OCI-LY1 (cell line): Measurements from ENCODE around the gene CTNNA3.

Experiments used
- H2AFZ ChIP-seq: fragments of 200-600 bp; sonication (generic), shearing (Covaris generic); 2 replicates; pipeline ENCODE4 v1.6.0; 2014; ENCODE audit warnings: antibody characterized with exemption, mild to moderate bottlenecking, low read length
- H3F3A ChIP-seq: fragments of 200-600 bp; sonication (generic), shearing (Covaris generic); 2 replicates; pipeline ENCODE4 v1.6.0; 2014; ENCODE audit warnings: mild to moderate bottlenecking, antibody characterized with exemption, low read length, moderate library complexity; ENCODE audit not compliant: insufficient read depth
- H3K27ac ChIP-seq: fragments of 200-600 bp; sonication (generic); 2 replicates; pipeline ENCODE4 v1.5.1; 2014; ENCODE audit warnings: low read length, mixed run types, mild to moderate bottlenecking, low read depth; ENCODE audit not compliant: poor library complexity, severe bottlenecking
- H3K27me3 ChIP-seq: fragments of 200-600 bp; sonication (generic); 2 replicates; pipeline ENCODE4 v1.6.0; 2014; ENCODE audit warnings: antibody characterized with exemption, mild to moderate bottlenecking, low read length, moderate library complexity; ENCODE audit not compliant: insufficient read depth
- H3K36me3 ChIP-seq: fragments of 200-600 bp; sonication (generic); 2 replicates; pipeline ENCODE4 v1.6.1; 2014; ENCODE audit warnings: mild to moderate bottlenecking, antibody characterized with exemption, low read length, moderate library complexity, mixed read lengths; ENCODE audit not compliant: insufficient read depth
- H3K4me1 ChIP-seq: fragments of 200-600 bp; sonication (generic); 2 replicates; pipeline ENCODE4 v1.5.1; 2014; ENCODE audit warnings: mild to moderate bottlenecking, low read length, moderate library complexity; ENCODE audit not compliant: insufficient read depth, severe bottlenecking
- H3K4me2 ChIP-seq: fragments of 200-600 bp; sonication (generic), shearing (Covaris generic); 2 replicates; pipeline ENCODE4 v1.6.1; 2014; ENCODE audit warnings: low read length
- H3K4me3 ChIP-seq: fragments of 200-600 bp; sonication (generic); 2 replicates; pipeline ENCODE4 v1.5.1; 2014; ENCODE audit warnings: low read length, low read depth, mild to moderate bottlenecking, mixed read lengths; ENCODE audit not compliant: poor library complexity, severe bottlenecking
- H3K79me2 ChIP-seq: fragments of 200-600 bp; shearing (Covaris generic); 2 replicates; pipeline ENCODE4 v1.6.1; 2016; ENCODE audit warnings: mixed run types, low read length, mixed read lengths; ENCODE audit not compliant: insufficient read depth
- H3K9ac ChIP-seq: fragments of 200-600 bp; sonication (generic), shearing (Covaris generic); 2 replicates; pipeline ENCODE4 v1.6.1; 2014; ENCODE audit warnings: mild to moderate bottlenecking, low read length, mixed read lengths
- H3K9me2 ChIP-seq: fragments of 200-600 bp; sonication (generic), shearing (Covaris generic); 2 replicates; pipeline ENCODE4 v1.6.1; 2014; ENCODE audit warnings: low read depth, mild to moderate bottlenecking, low read length, mixed read lengths
- H3K9me3 ChIP-seq: fragments of 200-600 bp; shearing (Covaris generic); 2 replicates; pipeline ENCODE4 v1.6.1; 2014; ENCODE audit warnings: low read length, mixed read lengths
- H4K20me1 ChIP-seq: fragments of 200-600 bp; sonication (generic), shearing (Covaris generic); 2 replicates; pipeline ENCODE4 v1.6.0; 2016; ENCODE audit warnings: mild to moderate bottlenecking, low read length; ENCODE audit not compliant: insufficient read depth
- CTCF ChIP-seq: fragments of 200-600 bp; sonication (generic), shearing (Covaris generic); IDR thresholded peaks from 2 replicates; pipeline ENCODE4 v1.5.1; 2017; ENCODE audit warnings: mild to moderate bottlenecking, antibody characterized with exemption, low read length, moderate library complexity, mixed read lengths
- EZH2 ChIP-seq: fragments of 200-600 bp; sonication (generic), shearing (Covaris generic); IDR thresholded peaks from 2 replicates; pipeline ENCODE4 v1.8.0; 2017; ENCODE audit warnings: borderline replicate concordance, mixed run types, mild to moderate bottlenecking, antibody characterized with exemption, low read length, moderate library complexity, mixed read lengths

The CTNNA3 gene

GRCh38 chr10:67607472-67607871, 88.5 kb downstream of the CTNNA3 start:
- Histone ChIP-seq H2AFZ (no peak overlapping the region), H3K4me2 (no peak overlapping the region)

GRCh38 chr10:67606572-67606971, 89.4 kb downstream of the CTNNA3 start:
- Histone ChIP-seq H3K36me3 (no peaks in the 10 kb centered on the region), H3K79me2 (no peaks in the 10 kb centered on the region), H3F3A (no peaks in the 10 kb centered on the region), H3K4me3 (no peak overlapping the region), H3K27ac (no peak overlapping the region), H3K4me2 (no peak overlapping the region), H3K4me1 (no peaks in the 10 kb centered on the region), H3K9me2 (no peaks in the 10 kb centered on the region), H2AFZ (no peak overlapping the region), H3K9ac (no peak overlapping the region), H3K27me3 (no peaks in the 10 kb centered on the region), H3K9me3 (no peaks in the 10 kb centered on the region), H4K20me1 (no peaks in the 10 kb centered on the region)
- no peak for TF ChIP-seq CTCF
- TF ChIP-seq EZH2, result no peak

More at GRCh38 chr10:67607472-67607871, 88.5 kb downstream of the CTNNA3 start:
- Histone ChIP-seq H3K27ac (no peak overlapping the region), H3K4me3 (no peak overlapping the region), H3K9ac (no peak overlapping the region), H3F3A (no peaks in the 10 kb centered on the region), H3K9me2 (no peaks in the 10 kb centered on the region), H3K36me3 (no peaks in the 10 kb centered on the region), H3K27me3 (no peaks in the 10 kb centered on the region), H3K4me1 (no peaks in the 10 kb centered on the region), H3K9me3 (no peaks in the 10 kb centered on the region), H4K20me1 (no peaks in the 10 kb centered on the region), H3K79me2 (no peaks in the 10 kb centered on the region)
- TF ChIP-seq CTCF (no peak), EZH2 (no peak)

GRCh38 chr10:67603701-67604100, 92.3 kb downstream of the CTNNA3 start:
- no peaks in the 10 kb centered on the region for H3K9me3 ChIP-seq
- no peaks in the 10 kb centered on the region for H3K9me2 ChIP-seq
- no peak overlapping the region for H3K27ac ChIP-seq
- no peak for TF ChIP-seq EZH2
- TF ChIP-seq CTCF, result no peak
- no peak overlapping the region for H3K9ac ChIP-seq
- H3K4me1 ChIP-seq, result no peaks in the 10 kb centered on the region
- H3K27me3 ChIP-seq, result no peaks in the 10 kb centered on the region
- H3F3A ChIP-seq, result no peaks in the 10 kb centered on the region
- H2AFZ ChIP-seq, result no peak overlapping the region
- H3K4me3 ChIP-seq, result no peak overlapping the region
- H3K4me2 ChIP-seq, result no peak overlapping the region
- H3K79me2 ChIP-seq, result no peaks in the 10 kb centered on the region
- no peaks in the 10 kb centered on the region for H3K36me3 ChIP-seq
- no peaks in the 10 kb centered on the region for H4K20me1 ChIP-seq
